Keratinocyte (primary cell): Measurements from ENCODE around the gene MBLAC1. TPM values are rescaled to one million over a fixed set of nuclear protein-coding genes. Genes with fewer than 3 reads are reported as not detected.

Experiments used
- DNase-seq: peaks from one replicate; pipeline ENCODE4 v3.0.0-alpha.2; 2011; ENCODE audit warnings: low read depth, missing footprints, low spot score
- FAIRE-seq: peaks from 2 replicates; lab custom pipeline; 2011; peaks lifted over from hg19 to GRCh38; lab: Jason Lieb, UNC
- H2AFZ ChIP-seq: 2 replicates; pipeline ENCODE4 v1.6.0; 2012; ENCODE audit warnings: low read length, control low read depth, inconsistent platforms; ENCODE audit not compliant: control insufficient read depth
- H3K27ac ChIP-seq: 2 replicates; pipeline ENCODE4 v1.5.1; 2011; ENCODE audit warnings: low read length; ENCODE audit not compliant: control insufficient read depth, insufficient read depth
- H3K27me3 ChIP-seq: 3 replicates; pipeline ENCODE4 v1.6.0; 2011; ENCODE audit warnings: low read length; ENCODE audit not compliant: control insufficient read depth, insufficient read depth; ENCODE audit errors: extremely low read depth
- H3K36me3 ChIP-seq, 2 experiments: 2 replicates in 1 of 2; 3 replicates in 1 of 2; pipeline ENCODE4 v1.5.1; 2011; ENCODE audit warnings: low read length in 2 of 2, mild to moderate bottlenecking in 1 of 2; ENCODE audit not compliant: control insufficient read depth in 2 of 2, insufficient read depth in 2 of 2; ENCODE audit errors: extremely low read depth in 1 of 2
- H3K4me1 ChIP-seq: 3 replicates; pipeline ENCODE4 v1.5.1; 2011; ENCODE audit warnings: low read length; ENCODE audit not compliant: control insufficient read depth, insufficient read depth; ENCODE audit errors: extremely low read depth
- H3K4me2 ChIP-seq: 3 replicates; pipeline ENCODE4 v1.6.0; 2011; ENCODE audit warnings: low read depth, low read length; ENCODE audit not compliant: control insufficient read depth, insufficient read depth; ENCODE audit errors: extremely low read depth
- H3K4me3 ChIP-seq, 3 experiments: fragments of 200-600 bp in 1 of 3; sonication (generic) in 1 of 3; 2 replicates in 2 of 3; 3 replicates in 1 of 3; pipeline ENCODE4 v1.5.1; 2011 to 2016; ENCODE audit warnings: low read length in 3 of 3, mild to moderate bottlenecking in 3 of 3, control low read depth in 2 of 3, inconsistent platforms in 1 of 3, low read depth in 1 of 3, mixed read lengths in 1 of 3, mixed run types in 1 of 3, moderate library complexity in 1 of 3; ENCODE audit not compliant: control insufficient read depth in 2 of 3, insufficient read depth in 2 of 3; ENCODE audit errors: extremely low read depth in 1 of 3
- H3K79me2 ChIP-seq: 2 replicates; pipeline ENCODE4 v1.6.0; 2012; ENCODE audit warnings: low read length; ENCODE audit not compliant: control insufficient read depth, insufficient read depth
- H3K9ac ChIP-seq: 3 replicates; pipeline ENCODE4 v1.6.0; 2011; ENCODE audit warnings: low read length; ENCODE audit not compliant: control insufficient read depth, insufficient read depth; ENCODE audit errors: extremely low read depth
- H3K9me1 ChIP-seq: 3 replicates; pipeline ENCODE4 v1.6.0; 2011; ENCODE audit warnings: low read length; ENCODE audit not compliant: control insufficient read depth, insufficient read depth; ENCODE audit errors: extremely low read depth
- H3K9me3 ChIP-seq: 2 replicates; pipeline ENCODE4 v1.5.1; 2012; ENCODE audit warnings: low read depth, low read length; ENCODE audit not compliant: control insufficient read depth
- H4K20me1 ChIP-seq: 3 replicates; pipeline ENCODE4 v1.6.0; 2011; ENCODE audit warnings: low read length; ENCODE audit not compliant: control insufficient read depth, insufficient read depth; ENCODE audit errors: extremely low read depth
- CTCF ChIP-seq, 3 experiments: IDR thresholded peaks in 1 of 3; conservative IDR thresholded peaks in 1 of 3; optimal IDR thresholded peaks in 1 of 3; 2 replicates in 2 of 3; 3 replicates in 1 of 3; pipeline versions ENCODE3 to v1.5.1; 2011; ENCODE audit warnings: low read length in 3 of 3, mild to moderate bottlenecking in 3 of 3, moderate library complexity in 2 of 3, control low read depth in 1 of 3, inconsistent platforms in 1 of 3; ENCODE audit not compliant: insufficient read depth in 2 of 3; ENCODE audit errors: extremely low read depth in 1 of 3
- EZH2 ChIP-seq: IDR thresholded peaks from one replicate; pipeline ENCODE4 v1.6.1; 2012; ENCODE audit warnings: inconsistent platforms, mild to moderate bottlenecking, low read length, moderate library complexity
- dilution Hi-C: fragments of 300-500 bp; cut with MboI; formaldehyde crosslinking; loops from one replicate; pipeline ENCODE4 v1.7.0; 2020; ENCODE audit warnings: low sequenced_read_pairs; ENCODE audit not compliant: extremely low pct_ligation_motif_present
- polyA plus RNA-seq, 5 experiments: library from polyadenylated mRNA; depleted of rRNA in 3 of 5; stranded (reverse) in 3 of 5; stranded (forward) in 1 of 5; unstranded in 1 of 5; fragments of >200 nt; gene quantifications; 1 replicate in 1 of 5; 2 replicates in 3 of 5; 3 replicates in 1 of 5; pipeline versions ENCODE4 v1.2.1 to v1.2.3, GENCODE V29; 2011 to 2012; ENCODE audit warnings: missing spikeins in 2 of 5, low read depth in 1 of 5, low replicate concordance in 1 of 5

MBLAC1 gene
- polyA plus RNA-seq, 1 donor (not counting 4 experiments of a cell fraction or from before 2014, with no cell fraction given): 0.21 TPM

- Histone ChIP-seq H3K9me1 (no peaks in the 10 kb centered on the region), H3K9ac (peak within 1 kb of the TSS; percentile 73), H3K27ac (peak within 1 kb of the TSS; percentile 94), H2AFZ (peak within 1 kb of the TSS; percentile 98), H3K36me3 (no peaks in the 10 kb centered on the region), H3K9me3 (no peaks in the 10 kb centered on the region), H3K79me2 (peaks cover 15% of the 10 kb centered on the region), H3K4me3 (peak within 1 kb of the TSS; percentile 69 to 97 (median 81)), H3K4me1 (peaks cover 10% of the 10 kb centered on the region), H4K20me1 (peaks cover 3% of the 10 kb centered on the region), H3K4me2 (peak within 1 kb of the TSS; percentile 92), H3K27me3 (no peaks in the 10 kb centered on the region)
- FAIRE-seq (no peak), DNase-seq (peak; percentile 67)
- dilution Hi-C loops: no loop called here
- peak in 1 of 3 experiments; percentile 10 for TF ChIP-seq CTCF (optimal IDR thresholded peaks at IDR 0.05 in 1 of 3, IDR thresholded peaks at IDR 0.05 in 1 of 3, conservative IDR thresholded peaks at IDR 0.05 in 1 of 3; ENCODE audit: extremely low read depth in 1 of 3, insufficient read depth in 2 of 3, low read length in 3 of 3)
- no peak for TF ChIP-seq EZH2
Measured at GRCh38 chr7:100119072-100119969, 7.4 kb upstream of the MBLAC1 start, which contains the start of the genes CNPY4 and TAF6. Gene CNPY4, plus strand, starts transcription at chr7:100119634. Its CDS starts 111 bp downstream, at chr7:100119745. Gene TAF6, minus strand, starts transcription at chr7:100119358. Its CDS starts 5,149 bp downstream, at chr7:100114209.

DNA sequence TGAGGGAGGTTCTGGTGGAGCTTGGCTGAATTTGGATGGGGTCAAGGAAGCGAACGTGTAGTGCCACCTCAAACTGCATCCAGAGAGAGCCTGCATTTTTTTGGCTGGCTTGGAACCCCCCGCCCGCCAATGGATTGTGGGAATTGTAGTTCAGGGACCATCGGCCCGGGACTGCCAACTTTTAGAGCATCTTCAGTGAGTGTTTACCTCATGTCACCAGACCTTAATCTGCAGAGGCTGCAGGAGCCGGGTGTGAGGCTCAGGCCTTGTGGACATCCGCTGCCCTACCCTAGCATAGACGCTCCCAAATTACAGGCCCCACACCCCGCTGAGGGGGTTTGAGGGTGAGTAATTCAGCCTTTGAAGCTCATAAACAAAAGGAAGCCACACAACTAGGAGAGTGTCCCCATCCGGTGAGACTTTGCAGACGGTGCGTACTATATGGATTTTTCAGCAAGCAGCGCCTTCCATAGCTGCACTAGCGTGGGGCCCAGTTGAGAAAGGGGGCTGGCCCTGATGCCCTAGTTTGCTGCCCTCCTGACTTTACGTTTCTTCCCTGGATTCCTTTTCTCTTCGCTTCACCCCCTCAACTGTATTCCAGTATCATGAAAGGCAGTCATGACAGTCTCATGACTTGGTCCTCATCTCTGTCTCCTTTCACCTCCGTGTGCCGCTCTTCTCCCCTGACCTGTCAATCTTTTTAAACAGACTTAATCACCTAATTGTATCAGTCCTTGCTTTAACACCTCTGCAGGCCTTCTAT, 6.6 kb upstream of the MBLAC1 start:
- Histone ChIP-seq H3K4me3 (peak overlapping the region; percentile 69 to 97 (median 81)), H3K27ac (peak overlapping the region; percentile 94), H3K9me3 (no peaks in the 10 kb centered on the region), H3K27me3 (no peaks in the 10 kb centered on the region), H3K4me2 (peak overlapping the region; percentile 92), H4K20me1 (peaks cover 3% of the 10 kb centered on the region), H3K36me3 (peaks cover 0 to 2% of the 10 kb centered on the region in 2 experiments), H3K9ac (peak overlapping the region; percentile 73), H2AFZ (peak overlapping the region; percentile 98), H3K4me1 (peaks cover 10% of the 10 kb centered on the region), H3K79me2 (peaks cover 15% of the 10 kb centered on the region), H3K9me1 (no peaks in the 10 kb centered on the region)
- FAIRE-seq: no peak
- TF ChIP-seq CTCF (optimal IDR thresholded peaks at IDR 0.05 in 1 of 3, IDR thresholded peaks at IDR 0.05 in 1 of 3, conservative IDR thresholded peaks at IDR 0.05 in 1 of 3; ENCODE audit: extremely low read depth in 1 of 3, insufficient read depth in 2 of 3, low read length in 3 of 3): no peak
- no peak for TF ChIP-seq EZH2
- DNase-seq: no peak
- dilution Hi-C loops: no loop called here
